Measurements from ENCODE around the gene UCHL5.

UCHL5 gene

GRCh38 chr1:192976576-192976975 is 82.6 kb downstream of the UCHL5 start:
- H3K4me2 ChIP-seq (ENCODE audit: low read length) = no peak overlapping the region
- H2BK5ac ChIP-seq (ENCODE audit: low read depth, low read length, poor library complexity) = no peak overlapping the region
- no peak overlapping the region for H2BK12ac ChIP-seq (ENCODE audit: low read length)
- no peak overlapping the region for H3K18ac ChIP-seq (ENCODE audit: low read length)
- no peak overlapping the region for H3K27ac ChIP-seq (ENCODE audit: low read depth, low read length)
- no peaks in the 10 kb centered on the region for H3K36me3 ChIP-seq (ENCODE audit: control insufficient read depth in 1 of 2, insufficient read depth in 2 of 2, low read length in 2 of 2)
- no peaks in the 10 kb centered on the region for H3K27me3 ChIP-seq (ENCODE audit: insufficient read depth, low read length)
- no peak overlapping the region for H4K8ac ChIP-seq (ENCODE audit: low read depth, low read length)
- H4K91ac ChIP-seq (ENCODE audit: low read depth, low read length) = no peak overlapping the region
- DNase-seq = no peak
- no CpG with 5 or more reads among the region's 2 CpGs for WGBS (ENCODE audit: extremely low coverage, insufficient coverage, insufficient read length)
- H3K23ac ChIP-seq (ENCODE audit: low read length) = no peak overlapping the region
- no peak overlapping the region for H3K9ac ChIP-seq (ENCODE audit: low read length)
- no peak overlapping the region for H3K4ac ChIP-seq (ENCODE audit: low read depth, low read length)
- no peaks in the 10 kb centered on the region for H3K79me1 ChIP-seq (ENCODE audit: low read length)
- no peaks in the 10 kb centered on the region for H3K79me2 ChIP-seq (ENCODE audit: control insufficient read depth, insufficient read depth, low read length, poor library complexity)
- no peak overlapping the region for H4K12ac ChIP-seq (ENCODE audit: low read depth, low read length)
- no peak overlapping the region for H2BK120ac ChIP-seq (ENCODE audit: insufficient read depth, low read length, poor library complexity)
- no peak overlapping the region for H2AK5ac ChIP-seq (ENCODE audit: low read length)
- no peak overlapping the region for H2AFZ ChIP-seq (ENCODE audit: insufficient read depth, low read length, poor library complexity)
- no peaks in the 10 kb centered on the region for H3K4me1 ChIP-seq (ENCODE audit: control insufficient read depth in 1 of 2, insufficient read depth in 2 of 2, low read length in 2 of 2)
- H3K9me3 ChIP-seq (ENCODE audit: insufficient read depth, low read depth, low read length) = peaks cover 2% of the 10 kb centered on the region
- no peak overlapping the region for H3K4me3 ChIP-seq (ENCODE audit: low read depth, low read length)
- H3K14ac ChIP-seq (ENCODE audit: low read length) = no peak overlapping the region

- Histone ChIP-seq H2BK120ac (ENCODE audit: insufficient read depth, low read length, poor library complexity) (no peak overlapping the region), H3K27ac (ENCODE audit: low read depth, low read length) (no peak overlapping the region), H2BK12ac (ENCODE audit: low read length) (no peak overlapping the region), H3K18ac (ENCODE audit: low read length) (no peak overlapping the region), H4K8ac (ENCODE audit: low read depth, low read length) (no peak overlapping the region), H3K79me1 (ENCODE audit: low read length) (no peaks in the 10 kb centered on the region), H3K36me3 (ENCODE audit: control insufficient read depth in 1 of 2, insufficient read depth in 2 of 2, low read length in 2 of 2) (no peaks in the 10 kb centered on the region), H3K4ac (ENCODE audit: low read depth, low read length) (no peak overlapping the region), H2BK5ac (ENCODE audit: low read depth, low read length, poor library complexity) (no peak overlapping the region), H2AFZ (ENCODE audit: insufficient read depth, low read length, poor library complexity) (no peak overlapping the region), H3K4me2 (ENCODE audit: low read length) (no peak overlapping the region), H2AK5ac (ENCODE audit: low read length) (no peak overlapping the region), H3K27me3 (ENCODE audit: insufficient read depth, low read length) (no peaks in the 10 kb centered on the region), H3K9ac (ENCODE audit: low read length) (no peak overlapping the region), H3K79me2 (ENCODE audit: control insufficient read depth, insufficient read depth, low read length, poor library complexity) (no peaks in the 10 kb centered on the region), H4K12ac (ENCODE audit: low read depth, low read length) (no peak overlapping the region), H3K23ac (ENCODE audit: low read length) (no peak overlapping the region), H4K91ac (ENCODE audit: low read depth, low read length) (no peak overlapping the region), H3K9me3 (ENCODE audit: insufficient read depth, low read depth, low read length) (peaks cover 2% of the 10 kb centered on the region), H3K4me1 (ENCODE audit: control insufficient read depth in 1 of 2, insufficient read depth in 2 of 2, low read length in 2 of 2) (no peaks in the 10 kb centered on the region), H3K14ac (ENCODE audit: low read length) (no peak overlapping the region), H3K4me3 (ENCODE audit: low read depth, low read length) (no peak overlapping the region)
- peak; percentile 1 to 77 for DNase-seq
These were observed 84.5 kb downstream of the UCHL5 start for GRCh38 chr1:192974701-192975100.

GRCh38 chr1:192973988-192974387 is 85.2 kb downstream of the UCHL5 start:
- no peaks in the 10 kb centered on the region for H3K27me3 ChIP-seq (ENCODE audit: insufficient read depth, low read length)
- no peak overlapping the region for H3K27ac ChIP-seq (ENCODE audit: low read depth, low read length)
- no peak overlapping the region for H3K9ac ChIP-seq (ENCODE audit: low read length)
- no peak overlapping the region for H4K8ac ChIP-seq (ENCODE audit: low read depth, low read length)
- no peaks in the 10 kb centered on the region for H3K79me2 ChIP-seq (ENCODE audit: control insufficient read depth, insufficient read depth, low read length, poor library complexity)
- peak; percentile 12 to 43 for DNase-seq
- no peak overlapping the region for H2AK5ac ChIP-seq (ENCODE audit: low read length)
- no peak overlapping the region for H3K4me2 ChIP-seq (ENCODE audit: low read length)
- H3K79me1 ChIP-seq (ENCODE audit: low read length) = no peaks in the 10 kb centered on the region
- no peak overlapping the region for H2BK120ac ChIP-seq (ENCODE audit: insufficient read depth, low read length, poor library complexity)
- no peak overlapping the region for H4K12ac ChIP-seq (ENCODE audit: low read depth, low read length)
- no peak overlapping the region for H3K23ac ChIP-seq (ENCODE audit: low read length)
- no peak overlapping the region for H3K4me3 ChIP-seq (ENCODE audit: low read depth, low read length)
- no peak overlapping the region for H3K18ac ChIP-seq (ENCODE audit: low read length)
- H3K4ac ChIP-seq (ENCODE audit: low read depth, low read length) = no peak overlapping the region
- H3K4me1 ChIP-seq (ENCODE audit: control insufficient read depth in 1 of 2, insufficient read depth in 2 of 2, low read length in 2 of 2) = no peaks in the 10 kb centered on the region
- no peak overlapping the region for H2AFZ ChIP-seq (ENCODE audit: insufficient read depth, low read length, poor library complexity)
- H2BK5ac ChIP-seq (ENCODE audit: low read depth, low read length, poor library complexity) = no peak overlapping the region
- no peak overlapping the region for H4K91ac ChIP-seq (ENCODE audit: low read depth, low read length)
- no peaks in the 10 kb centered on the region for H3K36me3 ChIP-seq (ENCODE audit: control insufficient read depth in 1 of 2, insufficient read depth in 2 of 2, low read length in 2 of 2)
- H3K14ac ChIP-seq (ENCODE audit: low read length) = no peak overlapping the region
- H3K9me3 ChIP-seq (ENCODE audit: insufficient read depth, low read depth, low read length) = no peaks in the 10 kb centered on the region
- WGBS (ENCODE audit: extremely low coverage, insufficient coverage, insufficient read length) = no CpG with 5 or more reads among the region's 2 CpGs
- H2BK12ac ChIP-seq (ENCODE audit: low read length) = no peak overlapping the region

- Histone ChIP-seq H3K4ac (ENCODE audit: low read depth, low read length) (no peak overlapping the region), H3K27ac (ENCODE audit: low read depth, low read length) (no peak overlapping the region), H3K79me2 (ENCODE audit: control insufficient read depth, insufficient read depth, low read length, poor library complexity) (no peaks in the 10 kb centered on the region), H3K4me3 (ENCODE audit: low read depth, low read length) (no peak overlapping the region), H3K4me1 (ENCODE audit: control insufficient read depth in 1 of 2, insufficient read depth in 2 of 2, low read length in 2 of 2) (no peaks in the 10 kb centered on the region), H2BK12ac (ENCODE audit: low read length) (no peak overlapping the region), H3K4me2 (ENCODE audit: low read length) (no peak overlapping the region), H3K27me3 (ENCODE audit: insufficient read depth, low read length) (no peaks in the 10 kb centered on the region), H3K9ac (ENCODE audit: low read length) (no peak overlapping the region), H3K23ac (ENCODE audit: low read length) (no peak overlapping the region), H3K79me1 (ENCODE audit: low read length) (no peaks in the 10 kb centered on the region), H3K36me3 (ENCODE audit: control insufficient read depth in 1 of 2, insufficient read depth in 2 of 2, low read length in 2 of 2) (no peaks in the 10 kb centered on the region), H3K9me3 (ENCODE audit: insufficient read depth, low read depth, low read length) (no peaks in the 10 kb centered on the region), H3K18ac (ENCODE audit: low read length) (no peak overlapping the region), H2AK5ac (ENCODE audit: low read length) (no peak overlapping the region), H4K8ac (ENCODE audit: low read depth, low read length) (no peak overlapping the region), H2BK120ac (ENCODE audit: insufficient read depth, low read length, poor library complexity) (no peak overlapping the region), H4K91ac (ENCODE audit: low read depth, low read length) (no peak overlapping the region), H2AFZ (ENCODE audit: insufficient read depth, low read length, poor library complexity) (no peak overlapping the region), H3K14ac (ENCODE audit: low read length) (no peak overlapping the region), H4K12ac (ENCODE audit: low read depth, low read length) (no peak overlapping the region), H2BK5ac (ENCODE audit: low read depth, low read length, poor library complexity) (no peak overlapping the region)
- no peak for DNase-seq
- no CpG with 5 or more reads among the region's 1 CpG for WGBS (ENCODE audit: extremely low coverage, insufficient coverage, insufficient read length)
These were observed 86.0 kb downstream of the UCHL5 start for GRCh38 chr1:192973202-192973601.
